Measurements from ENCODE around the gene CCDC60. TPM values are rescaled to one million over a fixed set of nuclear protein-coding genes. Genes with fewer than 3 reads are reported as not detected.

Gene CCDC60
- total RNA-seq, 2 donors from 2014 or later, result 4.3 to 4.9 TPM

DNA sequence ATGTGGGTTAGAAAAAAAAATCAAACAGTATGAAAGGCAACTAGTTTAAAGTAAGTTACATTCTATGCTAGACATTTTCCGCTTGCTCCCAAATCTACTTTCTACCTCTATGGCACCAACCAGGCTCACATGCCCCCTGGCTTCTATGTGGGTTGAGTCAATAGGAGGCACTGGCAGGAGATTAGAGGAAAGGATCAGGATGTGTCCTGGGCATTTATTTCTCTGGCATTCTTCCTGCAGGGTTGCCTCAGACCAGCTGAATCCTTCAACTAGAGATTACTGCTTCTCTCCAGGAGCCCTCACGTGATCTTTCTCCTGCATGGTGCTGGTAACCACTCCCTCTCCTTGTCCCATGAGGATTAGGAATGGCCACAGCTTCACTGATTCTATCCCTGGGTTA lies 14.9 kb upstream of the CCDC60 start:
- TF ChIP-seq, protein P1, sequence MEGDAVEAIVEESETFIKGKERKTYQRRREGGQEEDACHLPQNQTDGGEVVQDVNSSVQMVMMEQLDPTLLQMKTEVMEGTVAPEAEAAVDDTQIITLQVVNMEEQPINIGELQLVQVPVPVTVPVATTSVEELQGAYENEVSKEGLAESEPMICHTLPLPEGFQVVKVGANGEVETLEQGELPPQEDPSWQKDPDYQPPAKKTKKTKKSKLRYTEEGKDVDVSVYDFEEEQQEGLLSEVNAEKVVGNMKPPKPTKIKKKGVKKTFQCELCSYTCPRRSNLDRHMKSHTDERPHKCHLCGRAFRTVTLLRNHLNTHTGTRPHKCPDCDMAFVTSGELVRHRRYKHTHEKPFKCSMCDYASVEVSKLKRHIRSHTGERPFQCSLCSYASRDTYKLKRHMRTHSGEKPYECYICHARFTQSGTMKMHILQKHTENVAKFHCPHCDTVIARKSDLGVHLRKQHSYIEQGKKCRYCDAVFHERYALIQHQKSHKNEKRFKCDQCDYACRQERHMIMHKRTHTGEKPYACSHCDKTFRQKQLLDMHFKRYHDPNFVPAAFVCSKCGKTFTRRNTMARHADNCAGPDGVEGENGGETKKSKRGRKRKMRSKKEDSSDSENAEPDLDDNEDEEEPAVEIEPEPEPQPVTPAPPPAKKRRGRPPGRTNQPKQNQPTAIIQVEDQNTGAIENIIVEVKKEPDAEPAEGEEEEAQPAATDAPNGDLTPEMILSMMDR (IDR thresholded peaks at IDR 0.05), result no peak
- TF ChIP-seq POLR2AphosphoS5 (IDR thresholded peaks at IDR 0.05) (peak; percentile 61), POLR2A (IDR thresholded peaks at IDR 0.05) (no peak)
- peak; percentile 65 for DNase-seq (ENCODE audit: low spot score)
- H3K27me3 ChIP-seq (replicated peaks; ENCODE audit: insufficient read depth), result no peaks in the 10 kb centered on the region
- no peak overlapping the region for H3K4me3 ChIP-seq
- intact Hi-C loops (cut with DNase I), result loop anchor here (10.0 kb wide), 1 partner anchor 115 kb away; no protein-coding TSS in a partner anchor
- WGBS, result 38% methylated on average over 2 of the region's 2 CpGs
- no peak overlapping the region for H3K27ac ChIP-seq
- no peaks in the 10 kb centered on the region for H3K4me1 ChIP-seq (replicated peaks)
- no peaks in the 10 kb centered on the region for H3K9me3 ChIP-seq
- H3K36me3 ChIP-seq, result no peaks in the 10 kb centered on the region

DNA sequence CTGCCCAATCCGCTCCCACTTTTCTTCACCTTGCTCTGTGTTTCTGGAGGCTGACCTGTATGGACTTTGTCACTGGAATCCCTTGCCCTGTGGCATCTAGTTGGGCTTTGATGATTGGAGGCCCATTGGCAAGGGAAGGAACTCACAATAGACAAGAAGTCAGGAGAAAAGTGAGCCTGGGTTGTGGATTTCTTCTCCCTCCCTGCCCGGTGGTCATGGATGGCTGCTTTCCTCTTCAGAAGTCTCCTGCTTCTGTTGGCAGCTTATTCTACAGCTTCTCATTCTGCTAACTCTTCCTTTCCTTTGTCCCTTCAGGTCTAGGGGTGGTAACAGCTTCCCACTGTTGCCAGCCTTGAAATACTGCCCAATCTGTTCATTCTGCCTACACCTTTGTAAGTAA lies 13.9 kb upstream of the CCDC60 start:
- no peaks in the 10 kb centered on the region for H3K9me3 ChIP-seq
- H3K4me3 ChIP-seq, result no peak overlapping the region
- no peak for DNase-seq (ENCODE audit: low spot score)
- WGBS, result 35% methylated on average over 2 of the region's 2 CpGs
- H3K27ac ChIP-seq, result no peak overlapping the region
- intact Hi-C loops (cut with DNase I), result no loop called here
- H3K27me3 ChIP-seq (replicated peaks; ENCODE audit: insufficient read depth), result no peaks in the 10 kb centered on the region
- H3K4me1 ChIP-seq (replicated peaks), result no peaks in the 10 kb centered on the region
- H3K36me3 ChIP-seq, result no peaks in the 10 kb centered on the region
- TF ChIP-seq POLR2A (IDR thresholded peaks at IDR 0.05) (no peak), POLR2AphosphoS5 (IDR thresholded peaks at IDR 0.05) (no peak)
- TF ChIP-seq, protein P1 (IDR thresholded peaks at IDR 0.05), result no peak

DNA sequence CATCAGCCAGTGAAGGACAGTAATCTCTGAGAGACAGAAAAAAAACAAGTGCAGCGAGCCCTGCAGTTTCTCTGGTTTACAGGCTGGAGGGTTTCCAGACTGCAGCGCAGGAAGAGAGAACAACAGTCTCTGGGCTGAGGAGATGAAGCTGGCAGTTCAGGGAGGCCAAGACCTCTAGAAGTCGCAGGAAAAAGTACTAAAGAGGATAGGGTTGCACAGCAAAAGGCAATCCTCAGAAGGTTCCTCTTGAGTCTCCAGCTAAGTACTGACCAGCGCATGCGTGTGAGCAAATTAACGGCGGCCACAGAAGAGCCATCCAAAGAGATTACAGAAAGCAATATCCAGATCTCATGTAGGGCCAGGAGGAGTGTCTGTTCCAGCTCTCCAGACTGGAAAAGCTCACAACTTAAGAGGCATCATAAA lies 12.2 kb upstream of the CCDC60 start:
- intact Hi-C loops (cut with DNase I), result no loop called here
- Histone ChIP-seq H3K4me1 (replicated peaks) (no peaks in the 10 kb centered on the region), H3K4me3 (no peak overlapping the region), H3K27me3 (replicated peaks; ENCODE audit: insufficient read depth) (no peaks in the 10 kb centered on the region), H3K36me3 (no peaks in the 10 kb centered on the region), H3K9me3 (no peaks in the 10 kb centered on the region), H3K27ac (no peak overlapping the region)
- whole genome bisulfite sequencing, result 64% methylated on average over 7 of the region's 7 CpGs
- DNase-seq (ENCODE audit: low spot score), result peak; percentile 14
- no peak for TF ChIP-seq POLR2AphosphoS5 (IDR thresholded peaks at IDR 0.05)

DNA sequence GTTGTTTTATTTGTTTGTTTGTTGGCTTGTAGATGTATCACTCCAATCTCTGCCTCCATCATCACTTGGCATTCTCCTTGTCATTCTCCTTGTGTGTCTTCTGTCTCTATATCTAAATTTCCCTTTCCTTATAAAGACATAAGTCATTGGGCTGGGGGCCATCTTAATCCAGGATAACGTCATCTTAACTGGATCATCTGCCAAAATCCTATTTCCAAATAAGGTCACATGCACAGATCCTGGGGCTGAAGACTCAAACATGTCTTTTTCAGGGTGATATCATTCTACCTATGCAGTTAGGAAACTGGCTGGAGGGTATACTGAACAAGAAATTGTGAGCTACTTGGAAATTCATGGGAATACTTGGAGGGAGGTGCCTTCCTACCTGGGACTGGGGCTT lies 8.7 kb upstream of the CCDC60 start:
- H3K4me3 ChIP-seq, result no peak overlapping the region
- H3K27ac ChIP-seq, result peak overlapping the region in 1 of 2 donors; percentile 19
- no peaks in the 10 kb centered on the region for H3K36me3 ChIP-seq
- H3K27me3 ChIP-seq (replicated peaks; ENCODE audit: insufficient read depth), result no peaks in the 10 kb centered on the region
- TF ChIP-seq POLR2A (IDR thresholded peaks at IDR 0.05) (no peak), POLR2AphosphoS5 (IDR thresholded peaks at IDR 0.05) (no peak)
- TF ChIP-seq, protein P1 (IDR thresholded peaks at IDR 0.05), result no peak
- H3K4me1 ChIP-seq (replicated peaks), result no peaks in the 10 kb centered on the region
- WGBS, result 21% methylated on average over 1 of the region's 1 CpG
- intact Hi-C loops (cut with DNase I), result loop anchor here (5.0 kb wide), 3 partner anchors 46 to 149 kb away; partner anchors contain the start of gene HSPB8
- no peak for DNase-seq (ENCODE audit: low spot score)
- H3K9me3 ChIP-seq, result no peaks in the 10 kb centered on the region

DNA sequence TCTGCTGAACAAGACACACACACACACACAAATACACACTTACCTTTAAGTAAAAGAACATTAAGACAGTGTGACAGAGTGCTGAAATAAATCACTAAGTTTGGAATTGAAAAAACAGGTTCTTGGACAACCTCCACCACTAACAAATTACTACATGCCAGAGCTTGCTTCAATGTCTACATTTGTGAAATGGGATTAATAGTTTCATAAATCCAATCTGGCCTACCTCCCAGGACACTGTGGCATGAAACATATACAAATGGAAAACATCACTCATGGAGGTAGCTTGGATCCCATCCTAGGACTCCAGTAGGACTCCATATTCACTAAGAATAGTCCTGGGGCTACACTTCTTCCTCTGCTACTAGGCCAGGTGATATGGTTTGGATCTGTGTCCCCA lies 8.2 kb upstream of the CCDC60 start:
- Histone ChIP-seq H3K4me3 (no peak overlapping the region), H3K36me3 (no peaks in the 10 kb centered on the region), H3K4me1 (replicated peaks) (no peaks in the 10 kb centered on the region), H3K9me3 (no peaks in the 10 kb centered on the region), H3K27ac (peak overlapping the region in 1 of 2 donors; percentile 19), H3K27me3 (replicated peaks; ENCODE audit: insufficient read depth) (no peaks in the 10 kb centered on the region)
- DNase-seq (ENCODE audit: low spot score), result peak; percentile 33
- TF ChIP-seq, protein P1 (IDR thresholded peaks at IDR 0.05), result no peak
- TF ChIP-seq POLR2AphosphoS5 (IDR thresholded peaks at IDR 0.05) (peak; percentile 64), POLR2A (IDR thresholded peaks at IDR 0.05) (no peak)
- intact Hi-C loops (cut with DNase I), result loop anchor here (5.0 kb wide), 3 partner anchors 46 to 149 kb away; partner anchors contain the start of gene HSPB8

Data from prostate gland (tissue), 2 donors.